CD4-positive, alpha-beta T cell treated with Interferon alpha-2 for 1 hour (primary cell): ENCODE data around the gene DEFB128.
"Not testable (repeated sequence)": the region's sequence is repeated elsewhere in the genome, so short reads cannot be mapped to it uniquely, and the experiment has no call there.

ENCODE experiments used
- DNase-seq, 2 donors: peaks; one replicate each; pipeline ENCODE4 v3.0.0-alpha.2; 2020 to 2022

Gene DEFB128

DNA sequence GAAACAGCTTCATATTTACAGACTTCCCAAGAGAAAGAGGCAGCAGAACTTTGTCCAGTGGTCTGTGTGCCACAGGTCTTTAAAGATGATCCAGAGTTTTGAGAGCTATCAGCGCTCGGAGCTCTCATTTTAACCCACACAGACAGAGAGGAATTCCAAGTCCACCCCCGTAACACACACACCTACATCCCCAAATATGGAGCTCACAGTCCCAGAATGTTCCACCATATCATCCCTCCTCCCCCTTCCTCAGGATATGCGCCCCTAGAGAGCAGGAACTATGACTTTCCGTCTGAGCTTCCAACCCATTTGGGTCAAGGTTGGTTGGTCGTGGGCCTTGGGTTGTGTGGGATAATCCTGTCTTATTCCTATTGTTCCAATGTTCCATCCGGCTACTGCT is at the start of gene DEFB128:
Gene DEFB128 (minus strand): TSS at position 101 of the 400 bp plus-strand sequence. CDS start 88 bp downstream, at position 13.
- DNase-seq: no peak

DNA sequence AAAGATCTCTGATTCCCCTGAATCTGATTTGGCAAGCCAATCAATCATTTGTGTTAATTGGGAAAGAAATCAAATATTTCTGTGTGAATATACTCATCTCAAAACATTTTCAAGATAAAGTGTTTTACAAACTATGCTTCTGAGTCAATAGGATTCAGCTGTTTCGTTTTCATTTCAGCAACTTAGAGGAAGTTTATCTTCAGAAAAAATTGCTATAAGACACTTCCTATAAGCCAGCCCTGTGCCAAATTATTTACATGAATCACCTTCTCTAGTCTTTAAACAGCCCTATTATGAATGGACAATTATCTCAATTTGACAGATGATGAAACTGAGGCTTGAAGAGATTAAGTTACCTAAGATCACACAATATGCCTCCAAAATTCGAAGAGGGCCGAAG is 48.4 kb upstream of the DEFB128 start:
- peak in 1 of 2 donors; percentile 16 for DNase-seq

GRCh38 chr20:237489-237888 is 48.0 kb upstream of the DEFB128 start:
- DNase-seq: peak; percentile 18 to 50

GRCh38 chr20:235891-236290 is 46.4 kb upstream of the DEFB128 start:
- DNase-seq: no peak

DNA sequence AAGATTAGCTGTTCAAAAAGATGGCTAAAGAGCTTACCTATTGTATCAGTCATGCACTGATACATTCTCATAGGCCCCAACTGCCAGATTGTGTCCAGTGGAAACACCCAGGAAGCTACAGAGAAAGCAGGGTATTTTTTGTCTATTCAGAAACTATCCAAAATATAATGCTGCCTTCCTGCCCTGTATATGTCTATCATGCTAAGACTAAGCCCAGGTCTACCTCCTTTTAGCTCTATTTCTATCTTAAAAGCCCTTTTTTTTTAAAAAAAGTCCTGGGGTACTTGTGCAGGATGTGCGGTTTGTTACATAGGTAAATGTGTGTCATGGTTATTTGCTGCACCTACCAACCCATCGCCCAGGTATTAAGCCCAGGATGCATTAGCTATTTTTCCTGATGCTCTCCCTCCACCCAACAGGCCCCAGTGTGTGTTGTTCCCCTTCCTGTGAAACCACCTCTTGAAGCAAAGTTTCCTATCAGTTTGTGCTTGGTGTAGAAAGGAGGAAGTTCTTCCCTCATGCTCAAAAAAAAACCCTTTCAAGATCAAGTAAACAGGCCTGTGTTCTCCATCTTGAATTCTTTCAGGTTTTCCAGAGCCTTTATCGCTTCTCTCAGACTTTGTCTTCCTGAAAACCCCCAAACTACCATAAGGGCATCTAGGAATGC is 38.1 kb upstream of the DEFB128 start:
- DNase-seq: no peak

- DNase-seq: no peak
Observed at GRCh38 chr20:226958-227357, 37.4 kb upstream of the DEFB128 start, which contains the start of gene DEFB129. Gene DEFB129 (plus strand): TSS chr20:227258. CDS start chr20:227289, 31 bp downstream.

- DNase-seq: not testable (repeated sequence)
Observed at GRCh38 chr20:225879-226278, 36.4 kb upstream of the DEFB128 start.

DNA sequence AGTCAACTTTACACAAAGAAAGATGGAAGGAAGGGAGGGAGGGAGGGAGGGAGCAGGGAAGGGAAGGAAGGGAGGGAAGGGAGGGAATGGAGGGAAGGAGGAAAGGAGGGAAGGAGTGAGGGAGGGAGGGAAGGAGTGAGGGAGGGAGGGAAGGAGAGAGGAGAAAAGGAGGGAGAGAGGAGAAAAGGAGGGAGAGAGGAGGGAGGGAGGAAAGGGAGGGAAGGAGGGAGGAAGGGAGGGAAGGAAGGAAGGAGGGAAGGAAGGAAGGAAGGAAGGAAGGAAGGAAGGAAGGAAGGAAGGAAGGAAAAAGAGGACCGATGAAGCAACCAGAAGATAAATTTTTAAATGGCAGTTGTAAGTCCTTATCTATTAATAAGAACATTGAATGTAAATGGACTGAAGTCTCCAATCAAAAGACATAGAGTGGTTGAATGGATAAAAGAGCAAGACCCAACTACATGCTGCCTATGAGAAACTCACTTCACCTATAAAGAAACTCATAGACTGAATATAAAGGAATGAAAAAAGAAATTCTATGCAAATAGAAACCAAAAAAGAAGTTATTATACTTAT is 31.8 kb upstream of the DEFB128 start:
- DNase-seq: no peak

- peak in 1 of 2 donors; percentile 16 for DNase-seq
Observed at GRCh38 chr20:219290-220115, 30.0 kb upstream of the DEFB128 start.

- DNase-seq: no peak
Observed at GRCh38 chr20:217266-217665, 27.8 kb upstream of the DEFB128 start.

DNA sequence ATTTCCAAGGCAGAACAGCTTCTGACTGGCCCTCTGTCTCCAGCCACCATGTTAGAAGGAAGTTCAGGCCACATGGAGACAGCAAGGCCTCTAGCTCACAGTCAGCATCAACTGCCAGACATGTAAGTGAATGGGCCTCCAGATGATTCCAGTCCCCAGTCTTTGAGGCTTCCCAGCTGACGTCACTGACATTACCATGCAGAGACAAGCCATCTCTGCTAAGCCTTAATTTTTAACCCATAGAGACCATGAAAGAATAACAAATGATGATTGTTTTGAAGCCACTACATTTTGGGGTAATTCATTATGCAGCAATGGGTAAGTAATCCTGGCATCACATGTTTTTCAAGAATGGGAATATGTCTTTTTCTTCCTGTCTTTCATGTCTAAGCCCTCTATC is 26.3 kb upstream of the DEFB128 start:
- DNase-seq: no peak

DNA sequence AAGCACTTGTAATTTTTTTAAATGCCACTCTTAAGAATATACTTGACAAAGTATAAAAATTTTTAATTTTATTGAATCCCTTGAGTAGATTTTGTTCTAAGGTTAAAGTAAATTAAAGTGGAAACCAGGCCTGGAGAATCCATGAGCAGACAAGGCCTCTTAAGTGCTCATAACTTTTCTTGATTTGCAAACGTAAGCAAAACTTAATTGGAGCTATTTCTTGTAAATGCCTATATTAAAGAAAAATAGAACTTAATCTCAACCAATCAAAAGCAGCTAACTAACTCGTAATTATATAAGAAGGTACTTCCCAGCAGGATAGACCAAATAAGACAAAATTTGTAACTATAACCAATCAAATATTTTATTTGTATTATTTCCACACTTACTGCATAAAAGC is 24.9 kb upstream of the DEFB128 start:
- no peak for DNase-seq

- no peak for DNase-seq
Observed at GRCh38 chr20:210809-211502, 21.4 kb upstream of the DEFB128 start.

- DNase-seq: peak; percentile 33 to 59
Observed at GRCh38 chr20:208942-209566, 19.5 kb upstream of the DEFB128 start.

DNA sequence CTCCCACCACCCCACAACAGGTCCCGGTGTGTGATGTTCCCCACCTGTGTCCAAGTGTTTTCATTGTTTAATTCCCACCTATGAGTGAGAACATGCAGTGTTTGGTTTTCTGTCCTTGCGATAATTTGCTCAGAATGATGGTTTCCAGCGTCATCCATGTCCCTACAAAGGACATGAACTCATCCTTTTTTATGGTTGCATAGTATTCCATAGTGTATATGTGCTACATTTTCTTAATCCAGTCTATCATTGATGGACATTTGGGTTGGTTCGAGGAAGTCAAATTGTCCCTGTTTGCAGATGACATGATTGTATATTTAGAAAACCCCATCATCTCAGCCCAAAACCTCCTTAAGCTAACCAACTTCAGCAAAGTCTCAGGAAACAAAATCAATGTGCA is 14.1 kb upstream of the DEFB128 start:
- DNase-seq: not testable (repeated sequence)

DNA sequence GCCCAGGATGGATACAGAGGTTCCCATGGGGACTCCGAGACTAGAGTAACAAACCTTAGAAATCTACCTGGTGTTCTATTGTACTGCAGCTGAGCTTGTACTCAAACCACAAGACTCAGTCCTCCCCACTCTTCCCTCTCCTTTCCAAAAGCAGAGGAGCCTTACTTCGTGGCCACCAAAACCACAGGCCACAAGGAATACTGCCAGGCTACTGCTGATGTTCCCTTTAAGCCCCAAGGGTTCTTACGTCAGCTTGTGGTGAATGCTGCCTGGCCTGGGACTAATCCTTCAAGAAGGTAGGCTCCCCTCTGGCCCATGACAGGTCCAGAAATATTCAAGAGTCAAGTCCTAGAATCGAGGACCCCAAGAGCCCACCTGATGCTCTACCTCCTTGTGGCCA is 10.5 kb upstream of the DEFB128 start:
- DNase-seq: no peak

GRCh38 chr20:198225-198624 is 8.7 kb upstream of the DEFB128 start:
- DNase-seq: no peak

GRCh38 chr20:187733-188132 is 1.8 kb downstream of the DEFB128 start:
- no peak for DNase-seq

DNA sequence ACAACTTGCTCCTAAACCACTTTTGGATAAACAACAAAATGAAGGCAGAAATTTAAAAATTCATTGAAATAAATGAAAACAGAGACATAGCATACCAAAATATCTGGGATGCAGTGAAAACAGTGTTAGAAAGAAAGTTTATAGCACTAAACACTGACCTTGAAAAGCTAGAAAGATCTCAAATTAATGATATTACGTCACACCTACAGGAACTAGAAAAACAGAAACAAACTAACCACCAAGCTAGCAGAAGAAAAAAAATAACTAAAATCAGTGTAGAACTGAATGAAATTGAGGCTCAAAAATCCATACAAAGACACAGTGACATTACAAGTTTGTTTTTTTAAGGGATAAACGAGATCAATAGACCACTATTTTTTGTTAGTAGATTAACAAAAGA is 5.2 kb downstream of the DEFB128 start:
- no peak for DNase-seq

- no peak for DNase-seq
Observed at GRCh38 chr20:168876-169275, 20.6 kb downstream of the DEFB128 start.

- DNase-seq: no peak
Observed at GRCh38 chr20:164618-165017, 24.9 kb downstream of the DEFB128 start.

GRCh38 chr20:157154-157553 is 32.4 kb downstream of the DEFB128 start, which contains the start of gene DEFB127:
Gene DEFB127 (plus strand): TSS chr20:157454. CDS start chr20:157545, 91 bp downstream.
- no peak for DNase-seq

DNA sequence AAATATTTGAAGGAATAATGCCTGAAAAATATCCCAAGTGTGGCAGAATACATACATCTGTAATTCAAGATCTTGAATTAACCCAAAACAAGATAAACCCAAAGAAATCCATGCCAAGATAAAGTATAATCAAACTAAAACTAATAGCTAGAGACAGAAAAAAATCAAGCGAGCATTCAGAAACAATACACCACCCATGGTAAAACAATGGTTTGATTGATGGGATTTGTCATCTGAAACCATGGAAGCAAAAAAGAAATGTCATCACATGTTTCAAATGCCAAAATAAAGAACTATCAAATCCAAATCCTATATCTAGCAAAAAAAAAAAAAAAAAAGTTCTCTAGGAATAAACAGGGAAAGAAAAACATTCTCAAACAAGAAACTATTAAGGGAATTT is 37.4 kb downstream of the DEFB128 start:
- DNase-seq: no peak
